Central memory CD8-positive, alpha-beta T cell (primary cell): ENCODE results near the gene C1orf94.
"Not testable (repeated sequence)": the region's sequence is repeated elsewhere in the genome, so short reads cannot be mapped to it uniquely, and the experiment has no call there.

ENCODE experiments used
- ATAC-seq: fragments of 150-1000 bp; cut with Tn5 transposase; replicated peaks from 2 replicates; pipeline ENCODE4 v1.10.0; 2022; ENCODE audit warnings: mild to moderate bottlenecking, moderate FRiP score, moderate number of reproducible peaks; ENCODE audit not compliant: poor library complexity, severe bottlenecking; ENCODE audit errors: extremely low read depth
- DNase-seq, 2 donors: peaks; one replicate each; pipeline ENCODE4 v3.0.0; 2021; ENCODE audit warnings: low spot score in 2 of 2
- H3K27ac Mint-ChIP-seq: one replicate; pipeline ENCODE4 v1.8.0; 2022; ENCODE audit warnings: low read depth, mild to moderate bottlenecking, moderate library complexity, mixed read lengths
- H3K27me3 Mint-ChIP-seq: one replicate; pipeline ENCODE4 v1.8.0; 2022; ENCODE audit warnings: mixed read lengths
- H3K36me3 Mint-ChIP-seq: one replicate; pipeline ENCODE4 v1.8.0; 2022; ENCODE audit warnings: mild to moderate bottlenecking, moderate library complexity, mixed read lengths; ENCODE audit not compliant: insufficient read depth
- H3K4me1 Mint-ChIP-seq: one replicate; pipeline ENCODE4 v1.8.0; 2022; ENCODE audit warnings: mixed read lengths
- H3K4me3 Mint-ChIP-seq: one replicate; pipeline ENCODE4 v1.8.0; 2022; ENCODE audit warnings: mild to moderate bottlenecking, moderate library complexity, mixed read lengths
- H3K9me3 Mint-ChIP-seq: one replicate; pipeline ENCODE4 v1.8.0; 2022; ENCODE audit warnings: mixed read lengths

The C1orf94 gene

GRCh38 chr1:34167389-34167788 is 9.3 kb upstream of the C1orf94 start:
- H3K36me3 Mint-ChIP-seq = no peaks in the 10 kb centered on the region
- ATAC-seq (no peak), DNase-seq (no peak)
- H3K4me1 Mint-ChIP-seq = peaks cover 5% of the 10 kb centered on the region
- no peaks in the 10 kb centered on the region for H3K9me3 Mint-ChIP-seq
- peaks cover 70% of the 10 kb centered on the region for H3K27me3 Mint-ChIP-seq
- H3K27ac Mint-ChIP-seq = no peak overlapping the region
- no peak overlapping the region for H3K4me3 Mint-ChIP-seq

GRCh38 chr1:34175744-34176143 is 963 bp upstream of the C1orf94 start:
- Mint-ChIP-seq H3K9me3 (no peaks in the 10 kb centered on the region), H3K27me3 (peaks cover 63% of the 10 kb centered on the region), H3K27ac (no peak overlapping the region), H3K36me3 (no peaks in the 10 kb centered on the region), H3K4me1 (no peaks in the 10 kb centered on the region), H3K4me3 (no peak overlapping the region)
- no peak for DNase-seq
- no peak for ATAC-seq

GRCh38 chr1:34178072-34178471 is 1.4 kb downstream of the C1orf94 start:
- Mint-ChIP-seq H3K27ac (no peak overlapping the region), H3K4me3 (no peak overlapping the region), H3K4me1 (no peaks in the 10 kb centered on the region), H3K27me3 (peaks cover 73% of the 10 kb centered on the region), H3K9me3 (no peaks in the 10 kb centered on the region), H3K36me3 (no peaks in the 10 kb centered on the region)
- ATAC-seq = no peak
- DNase-seq = no peak

DNA sequence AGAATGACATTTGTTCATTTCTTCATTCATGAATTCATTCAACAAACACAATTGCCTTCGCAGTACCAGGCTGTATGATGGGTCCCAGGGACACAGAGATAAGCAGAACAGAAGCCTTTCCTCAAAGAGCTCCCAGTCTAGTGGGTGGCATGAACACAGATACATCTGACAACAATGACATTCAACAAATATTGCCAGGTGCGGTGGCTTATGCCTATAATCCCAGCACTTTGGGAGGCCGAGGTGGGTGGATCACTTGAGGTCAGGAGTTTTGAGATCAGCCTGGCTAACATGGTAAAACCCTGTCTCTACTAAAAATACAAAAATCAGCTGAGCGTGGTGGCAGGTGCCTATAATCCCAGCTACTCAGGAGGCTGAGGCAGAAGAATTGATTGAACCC is 6.7 kb downstream of the C1orf94 start:
- not testable (repeated sequence) for H3K27ac Mint-ChIP-seq, ATAC-seq, H3K4me3 Mint-ChIP-seq, DNase-seq, H3K4me1 Mint-ChIP-seq, H3K36me3 Mint-ChIP-seq, H3K9me3 Mint-ChIP-seq
- peaks cover 65% of the 10 kb centered on the region for H3K27me3 Mint-ChIP-seq

DNA sequence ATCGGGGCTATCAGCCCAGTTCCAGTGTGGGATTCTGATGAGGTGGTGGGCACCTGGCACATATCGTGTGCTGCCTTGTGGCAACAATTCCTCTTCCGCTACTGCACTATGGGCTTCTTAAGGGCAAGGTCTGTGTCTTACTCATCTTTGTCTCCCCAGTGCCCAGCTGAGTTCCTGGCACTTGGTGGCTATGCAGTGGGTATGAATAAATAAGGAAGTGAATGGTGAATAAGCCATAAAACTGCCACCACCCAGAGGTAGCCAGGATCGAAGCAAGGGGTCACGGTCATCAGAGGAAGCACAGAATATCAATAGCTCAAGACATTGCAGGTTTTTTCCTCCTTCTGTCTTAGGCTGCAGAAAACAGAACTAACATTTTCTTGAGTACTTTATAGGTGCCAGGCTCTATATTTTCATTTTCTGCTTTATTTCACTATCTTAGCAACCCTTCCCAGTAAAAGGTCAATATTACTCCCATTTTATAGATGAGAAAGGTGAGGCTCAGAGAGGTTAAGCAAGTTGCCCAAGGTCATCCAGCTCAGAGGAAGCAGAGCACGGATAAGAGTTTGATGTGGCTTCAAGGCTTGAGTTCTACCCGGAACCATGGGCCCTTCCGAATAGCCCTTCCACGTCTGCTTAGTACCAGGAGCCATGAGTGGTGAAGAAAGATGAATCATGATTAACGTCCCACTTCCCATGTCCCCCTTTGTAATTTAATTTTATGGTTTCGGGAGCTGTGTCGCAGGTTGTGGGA is 10.2 kb downstream of the C1orf94 start:
- Mint-ChIP-seq H3K27me3 (peaks cover 65% of the 10 kb centered on the region), H3K27ac (no peak overlapping the region), H3K9me3 (no peaks in the 10 kb centered on the region), H3K4me1 (no peaks in the 10 kb centered on the region), H3K36me3 (no peaks in the 10 kb centered on the region), H3K4me3 (no peak overlapping the region)
- DNase-seq (no peak), ATAC-seq (no peak)

- H3K27me3 Mint-ChIP-seq = peaks cover 72% of the 10 kb centered on the region
- H3K9me3 Mint-ChIP-seq = no peaks in the 10 kb centered on the region
- DNase-seq = no peak
- peaks cover 2% of the 10 kb centered on the region for H3K36me3 Mint-ChIP-seq
- no peak for ATAC-seq
- H3K27ac Mint-ChIP-seq = no peak overlapping the region
- H3K4me1 Mint-ChIP-seq = no peaks in the 10 kb centered on the region
- H3K4me3 Mint-ChIP-seq = no peak overlapping the region
Measured at GRCh38 chr1:34188418-34188817, 11.7 kb downstream of the C1orf94 start.

DNA sequence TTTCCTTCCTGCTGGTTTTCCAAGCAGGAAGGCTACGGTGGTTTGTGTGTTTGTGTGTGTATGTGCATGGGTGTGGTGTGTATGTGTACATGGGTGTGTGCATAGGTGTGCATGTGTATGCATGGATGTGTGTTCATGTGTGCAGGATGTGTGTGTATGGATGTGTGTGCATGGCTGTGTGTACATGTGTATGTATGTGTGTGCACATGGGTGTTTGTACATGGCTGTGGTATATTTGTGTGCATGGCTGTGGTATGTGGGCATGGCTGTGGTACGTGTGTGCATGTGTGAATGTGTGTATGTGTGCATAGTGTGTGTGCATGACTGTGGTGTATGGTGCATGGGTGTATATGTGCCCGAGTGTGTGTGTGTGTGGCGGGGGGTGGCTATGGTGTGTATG is 12.3 kb downstream of the C1orf94 start:
- ATAC-seq (no peak), DNase-seq (no peak)
- Mint-ChIP-seq H3K4me3 (no peak overlapping the region), H3K4me1 (no peaks in the 10 kb centered on the region), H3K27me3 (peaks cover 73% of the 10 kb centered on the region), H3K27ac (no peak overlapping the region), H3K9me3 (no peaks in the 10 kb centered on the region), H3K36me3 (peaks cover 2% of the 10 kb centered on the region)

DNA sequence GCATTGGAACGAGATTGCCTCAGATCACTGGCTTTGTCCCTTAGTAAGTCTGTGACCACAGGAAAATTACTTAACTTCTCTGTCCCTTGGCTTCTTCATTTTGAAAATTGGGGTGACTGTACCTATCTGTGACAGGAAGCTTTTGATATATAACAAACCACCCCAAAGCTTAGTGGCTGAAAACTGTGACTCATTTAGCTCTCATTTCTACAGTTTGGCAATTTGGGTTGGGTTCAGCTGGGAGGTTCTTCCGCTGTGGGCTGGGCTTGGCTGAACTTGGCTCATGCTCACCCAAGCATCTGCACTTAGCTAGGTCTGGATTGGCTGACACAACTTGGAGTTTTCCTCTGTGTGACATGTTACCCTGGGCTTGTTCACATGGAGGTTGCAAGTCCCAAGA is 14.0 kb downstream of the C1orf94 start:
- Mint-ChIP-seq H3K27me3 (peaks cover 75% of the 10 kb centered on the region), H3K36me3 (peaks cover 2% of the 10 kb centered on the region), H3K4me1 (no peaks in the 10 kb centered on the region), H3K27ac (no peak overlapping the region), H3K4me3 (no peak overlapping the region), H3K9me3 (no peaks in the 10 kb centered on the region)
- ATAC-seq (no peak), DNase-seq (no peak)

DNA sequence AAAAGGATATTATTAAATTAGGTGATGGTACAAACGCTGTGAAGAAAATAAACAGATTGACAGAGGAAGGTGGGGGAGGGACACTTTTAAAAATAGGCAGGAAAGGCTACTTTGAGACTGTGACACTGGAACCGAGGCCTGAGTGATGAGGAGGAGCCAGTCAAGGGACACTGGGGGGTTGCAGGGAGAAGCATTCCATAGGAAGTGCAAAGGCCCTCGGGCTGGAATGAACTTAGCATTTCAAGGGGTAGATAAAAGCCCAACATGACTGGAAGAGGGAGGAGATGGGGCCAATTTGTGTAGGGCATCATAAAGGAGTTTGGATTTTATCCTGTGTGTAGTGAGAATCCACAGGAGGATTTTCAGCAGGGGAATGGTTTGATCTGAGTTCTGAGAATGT is 15.9 kb downstream of the C1orf94 start:
- H3K27me3 Mint-ChIP-seq = peaks cover 58% of the 10 kb centered on the region
- no peaks in the 10 kb centered on the region for H3K4me1 Mint-ChIP-seq

DNA sequence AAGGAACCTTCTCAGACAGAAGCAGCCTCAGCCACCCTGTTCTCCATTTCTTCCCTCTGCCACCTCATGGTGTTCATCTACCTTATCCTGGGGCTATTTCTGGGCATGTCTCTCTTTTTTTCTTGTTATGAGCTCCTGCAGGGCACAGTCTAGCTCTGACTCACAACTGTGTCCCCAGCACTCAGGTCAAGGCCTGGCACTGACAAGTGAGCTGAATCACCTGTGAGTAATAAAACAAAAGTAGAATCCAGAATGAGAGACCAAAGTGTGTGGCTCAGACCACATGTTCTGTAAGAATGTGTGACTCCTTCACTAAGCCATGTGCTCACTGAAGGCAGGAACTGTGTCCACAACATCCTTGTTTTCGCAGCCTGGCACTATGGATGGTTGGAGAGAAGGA is 23.2 kb downstream of the C1orf94 start:
- Mint-ChIP-seq H3K4me3 (no peak overlapping the region), H3K9me3 (no peaks in the 10 kb centered on the region), H3K27ac (no peak overlapping the region), H3K36me3 (no peaks in the 10 kb centered on the region), H3K4me1 (no peaks in the 10 kb centered on the region), H3K27me3 (peaks cover 35% of the 10 kb centered on the region)
- ATAC-seq (no peak), DNase-seq (no peak)

More for the DNA sequence above, 15.9 kb downstream of the C1orf94 start:
- ATAC-seq (no peak), DNase-seq (no peak)
- Mint-ChIP-seq H3K9me3 (no peaks in the 10 kb centered on the region), H3K4me3 (no peak overlapping the region), H3K36me3 (peaks cover 2% of the 10 kb centered on the region), H3K27ac (no peak overlapping the region)

DNA sequence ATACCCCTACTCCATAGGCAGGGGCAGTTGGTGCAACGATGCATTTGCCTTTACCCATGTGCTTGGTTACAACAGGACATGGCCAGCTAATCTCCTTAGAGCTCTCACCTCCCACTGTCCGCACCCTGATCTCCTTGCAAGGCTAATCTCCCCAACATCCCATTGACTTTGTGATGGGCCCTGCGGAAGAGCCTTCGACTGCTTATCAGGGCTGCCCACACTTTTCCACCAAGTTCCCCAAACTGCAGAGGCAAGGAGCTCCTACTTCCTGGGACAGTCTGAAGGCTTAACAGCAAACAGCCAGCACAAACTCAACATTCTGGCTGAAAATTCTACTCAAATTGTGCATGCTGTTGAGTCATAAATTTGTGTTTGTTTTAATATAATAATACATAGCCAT is 36.0 kb downstream of the C1orf94 start:
- ATAC-seq = no peak
- H3K36me3 Mint-ChIP-seq = no peaks in the 10 kb centered on the region
- no peaks in the 10 kb centered on the region for H3K27me3 Mint-ChIP-seq
- H3K4me1 Mint-ChIP-seq = no peaks in the 10 kb centered on the region
- no peak for DNase-seq
- H3K27ac Mint-ChIP-seq = no peak overlapping the region
- no peaks in the 10 kb centered on the region for H3K9me3 Mint-ChIP-seq
- no peak overlapping the region for H3K4me3 Mint-ChIP-seq

DNA sequence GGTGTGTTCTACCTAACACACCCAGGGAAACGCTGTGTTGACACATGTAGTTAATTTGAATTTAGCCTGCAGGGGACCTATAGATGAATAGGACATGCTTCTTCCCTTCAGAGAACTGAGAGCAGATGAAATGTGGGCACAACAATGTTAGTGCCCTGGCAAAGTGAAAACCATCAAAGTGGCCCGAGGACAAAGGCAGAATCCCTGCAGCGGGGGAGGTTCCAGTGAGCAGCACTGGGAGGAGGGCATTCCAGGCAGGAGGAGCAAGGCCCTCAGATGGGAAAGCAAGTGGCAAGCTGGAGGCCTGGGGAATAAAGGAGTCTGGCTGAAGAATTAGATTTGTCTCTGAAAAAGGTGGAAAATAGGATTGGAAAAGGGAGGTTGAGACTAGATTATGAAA is 37.2 kb downstream of the C1orf94 start:
- no peaks in the 10 kb centered on the region for H3K36me3 Mint-ChIP-seq
- H3K9me3 Mint-ChIP-seq = no peaks in the 10 kb centered on the region
- no peaks in the 10 kb centered on the region for H3K27me3 Mint-ChIP-seq
- no peak for DNase-seq
- ATAC-seq = no peak
- no peak overlapping the region for H3K4me3 Mint-ChIP-seq
- H3K27ac Mint-ChIP-seq = no peak overlapping the region
- H3K4me1 Mint-ChIP-seq = no peaks in the 10 kb centered on the region

GRCh38 chr1:34231441-34231840 is 54.7 kb downstream of the C1orf94 start:
- ATAC-seq = no peak
- Mint-ChIP-seq H3K9me3 (no peaks in the 10 kb centered on the region), H3K4me3 (no peak overlapping the region), H3K27me3 (peaks cover 45% of the 10 kb centered on the region), H3K4me1 (no peaks in the 10 kb centered on the region), H3K27ac (no peak overlapping the region), H3K36me3 (peaks cover 2% of the 10 kb centered on the region)
- no peak for DNase-seq
